K562 (cell line): ENCODE measurements around the gene ASGR2.

ENCODE experiments used
- CREB5 ChIP-seq: fragments of 250-450 bp; sonication (Bioruptor Pico); IDR thresholded peaks from 2 replicates; pipeline ENCODE4 v1.5.0; 2020; ENCODE audit warnings: mild to moderate bottlenecking
- CTCF ChIP-seq, 3 experiments: IDR thresholded peaks in 2 of 3; conservative IDR thresholded peaks in 1 of 3; 2 replicates each; pipeline ENCODE4 v1.5.1; 2011 to 2012; ENCODE audit warnings: low read length in 3 of 3, mild to moderate bottlenecking in 3 of 3, control low read depth in 2 of 3, improper control_type of control experiment in 1 of 3, inconsistent platforms in 1 of 3, low read depth in 1 of 3, mixed read lengths in 1 of 3, moderate library complexity in 1 of 3; ENCODE audit not compliant: insufficient read depth in 2 of 3
- E2F8 ChIP-seq: fragments of 450-650 bp; IDR thresholded peaks from 2 replicates; pipeline ENCODE4 v1.7.1; 2018; ENCODE audit warnings: mild to moderate bottlenecking, low read depth; ENCODE audit not compliant: partially characterized antibody
- GTF2A2 ChIP-seq: IDR thresholded peaks from 2 replicates; pipeline ENCODE4 v1.6.1; 2016; ENCODE audit warnings: mild to moderate bottlenecking, missing genetic modification characterization, missing compliant biosample characterization
- MEF2D ChIP-seq: conservative IDR thresholded peaks from 2 replicates; pipeline ENCODE4 v1.6.1; 2016; ENCODE audit warnings: low read depth, missing genetic modification characterization, missing compliant biosample characterization
- POLR2A ChIP-seq: fragments of 450-650 bp; conservative IDR thresholded peaks from 2 replicates; pipeline ENCODE4 v1.6.1; 2016
- SMC3 ChIP-seq: conservative IDR thresholded peaks from 2 replicates; pipeline ENCODE4 v1.6.1; 2011; ENCODE audit warnings: low read depth, low read length, improper control_type of control experiment; ENCODE audit not compliant: insufficient read depth
- TAF7 ChIP-seq: fragments of 450-650 bp; IDR thresholded peaks from 2 replicates; pipeline ENCODE4 v1.6.1; 2016; ENCODE audit warnings: missing genetic modification characterization, missing compliant biosample characterization
- TBL1XR1 ChIP-seq, 2 experiments: IDR thresholded peaks; 2 replicates each; pipeline ENCODE4 v1.6.1; 2012; ENCODE audit warnings: improper control_type of control experiment in 2 of 2, low read length in 2 of 2, mild to moderate bottlenecking in 1 of 2
- TSHZ1 ChIP-seq: fragments of 250-450 bp; sonication (Bioruptor Pico); IDR thresholded peaks from 2 replicates; pipeline ENCODE4 v1.4.0; 2020; ENCODE audit warnings: mild to moderate bottlenecking, moderate library complexity
- ZBTB17 ChIP-seq: fragments of 450-650 bp; formaldehyde crosslinking; IDR thresholded peaks from 2 replicates; pipeline ENCODE4 v1.4.0; 2020; ENCODE audit warnings: mild to moderate bottlenecking
- ZBTB34 ChIP-seq: fragments of 250-450 bp; sonication (Bioruptor Pico); IDR thresholded peaks from 2 replicates; pipeline ENCODE4 v1.8.0; 2021; ENCODE audit warnings: mild to moderate bottlenecking, moderate library complexity
- ZBTB43 ChIP-seq: sonication (generic); formaldehyde crosslinking; IDR thresholded peaks from 2 replicates; pipeline ENCODE4 v1.8.0; 2023; ENCODE audit warnings: mild to moderate bottlenecking, missing genetic modification reagents
- ZFX ChIP-seq: sonication (generic); formaldehyde crosslinking; IDR thresholded peaks from 2 replicates; pipeline ENCODE4 v1.8.0; 2022; ENCODE audit warnings: mild to moderate bottlenecking, missing genetic modification reagents, moderate library complexity

GRCh38 chr17:7114241-7114874 is at the start of gene ASGR2:
- no peak for TF ChIP-seq TBL1XR1 (IDR thresholded peaks at IDR 0.05; ENCODE audit: low read length in 2 of 2)
- TF ChIP-seq GTF2A2 (tag): no peak
- no peak for TF ChIP-seq CTCF (IDR thresholded peaks at IDR 0.05 in 2 of 3, conservative IDR thresholded peaks at IDR 0.05 in 1 of 3; ENCODE audit: insufficient read depth in 2 of 3, low read depth in 1 of 3, low read length in 3 of 3)
- TF ChIP-seq E2F8: no peak
- no peak for TF ChIP-seq ZBTB43 (CRISPR knock-in tag)
- no peak for TF ChIP-seq ZBTB34 (CRISPR knock-in tag)
- TF ChIP-seq SMC3: no peak
- TF ChIP-seq TAF7: no peak
- no peak for TF ChIP-seq CREB5 (CRISPR knock-in tag)
- no peak for TF ChIP-seq MEF2D (tag)
- no peak for TF ChIP-seq POLR2A
- no peak for TF ChIP-seq ZFX (CRISPR knock-in tag)
- TF ChIP-seq TSHZ1: no peak
- no peak for TF ChIP-seq ZBTB17 (CRISPR knock-in tag)
